Stimulated activated CD8-positive, alpha-beta memory T cell treated with anti-CD3 and anti-CD28 coated beads, Interleukin-7, amount 100 ng/mL, for 1 hour (primary cell): Measurements from ENCODE around the gene TMEM244.
"Not testable (repeated sequence)": the region's sequence is repeated elsewhere in the genome, so short reads cannot be mapped to it uniquely, and the experiment has no call there.

ENCODE experiments used
- DNase-seq, 2 donors: peaks; one replicate each; pipeline ENCODE4 v3.0.0-alpha.2; 2020; ENCODE audit warnings: low read depth in 2 of 2

TMEM244 gene

GRCh38 chr6:129867403-129867802 lies 6.3 kb upstream of the TMEM244 start:
- no peak for DNase-seq

- no peak for DNase-seq
Observed at GRCh38 chr6:129866688-129867087, 5.6 kb upstream of the TMEM244 start.

- DNase-seq: no peak
Observed at GRCh38 chr6:129866256-129866655, 5.1 kb upstream of the TMEM244 start.

GRCh38 chr6:129865013-129865412 lies 3.9 kb upstream of the TMEM244 start:
- DNase-seq: no peak

GRCh38 chr6:129863664-129864063 lies 2.5 kb upstream of the TMEM244 start:
- no peak for DNase-seq

- DNase-seq: no peak
Observed at GRCh38 chr6:129859524-129859923, 1.6 kb downstream of the TMEM244 start.

GRCh38 chr6:129857838-129858237 lies 3.3 kb downstream of the TMEM244 start:
- no peak for DNase-seq

GRCh38 chr6:129853996-129854711 lies 7.0 kb downstream of the TMEM244 start:
- no peak for DNase-seq

- no peak for DNase-seq
Observed at GRCh38 chr6:129852257-129852858, 8.8 kb downstream of the TMEM244 start.

GRCh38 chr6:129849456-129849855 lies 11.7 kb downstream of the TMEM244 start:
- no peak for DNase-seq

GRCh38 chr6:129846761-129847160 lies 14.4 kb downstream of the TMEM244 start:
- no peak for DNase-seq

GRCh38 chr6:129845696-129846095 lies 15.4 kb downstream of the TMEM244 start:
- no peak for DNase-seq

GRCh38 chr6:129844118-129844891 lies 16.8 kb downstream of the TMEM244 start:
- DNase-seq: no peak

- no peak for DNase-seq
Observed at GRCh38 chr6:129843573-129843972, 17.5 kb downstream of the TMEM244 start.

- no peak for DNase-seq
Observed at GRCh38 chr6:129842881-129843409, 18.2 kb downstream of the TMEM244 start.

- no peak for DNase-seq
Observed at GRCh38 chr6:129842137-129842536, 19.0 kb downstream of the TMEM244 start.

- not testable (repeated sequence) for DNase-seq
Observed at GRCh38 chr6:129839562-129839961, 21.6 kb downstream of the TMEM244 start.

- no peak for DNase-seq
Observed at GRCh38 chr6:129835691-129836090, 25.4 kb downstream of the TMEM244 start.

GRCh38 chr6:129832299-129832698 lies 28.8 kb downstream of the TMEM244 start:
- no peak for DNase-seq

GRCh38 chr6:129828229-129828628 lies 32.9 kb downstream of the TMEM244 start:
- DNase-seq: no peak

- DNase-seq: no peak
Observed at GRCh38 chr6:129818251-129818650, 42.9 kb downstream of the TMEM244 start.

- DNase-seq: no peak
Observed at GRCh38 chr6:129817821-129818220, 43.3 kb downstream of the TMEM244 start.

- DNase-seq: no peak
Observed at GRCh38 chr6:129817332-129817731, 43.8 kb downstream of the TMEM244 start.
